ENCODE data around the gene SCAI.
A peak's percentile ranks its signal among the peaks of the same experiment; 100 is the strongest.
"Not testable (repeated sequence)": the region's sequence is repeated elsewhere in the genome, so short reads cannot be mapped to it uniquely, and the experiment has no call there.

SCAI gene

DNA sequence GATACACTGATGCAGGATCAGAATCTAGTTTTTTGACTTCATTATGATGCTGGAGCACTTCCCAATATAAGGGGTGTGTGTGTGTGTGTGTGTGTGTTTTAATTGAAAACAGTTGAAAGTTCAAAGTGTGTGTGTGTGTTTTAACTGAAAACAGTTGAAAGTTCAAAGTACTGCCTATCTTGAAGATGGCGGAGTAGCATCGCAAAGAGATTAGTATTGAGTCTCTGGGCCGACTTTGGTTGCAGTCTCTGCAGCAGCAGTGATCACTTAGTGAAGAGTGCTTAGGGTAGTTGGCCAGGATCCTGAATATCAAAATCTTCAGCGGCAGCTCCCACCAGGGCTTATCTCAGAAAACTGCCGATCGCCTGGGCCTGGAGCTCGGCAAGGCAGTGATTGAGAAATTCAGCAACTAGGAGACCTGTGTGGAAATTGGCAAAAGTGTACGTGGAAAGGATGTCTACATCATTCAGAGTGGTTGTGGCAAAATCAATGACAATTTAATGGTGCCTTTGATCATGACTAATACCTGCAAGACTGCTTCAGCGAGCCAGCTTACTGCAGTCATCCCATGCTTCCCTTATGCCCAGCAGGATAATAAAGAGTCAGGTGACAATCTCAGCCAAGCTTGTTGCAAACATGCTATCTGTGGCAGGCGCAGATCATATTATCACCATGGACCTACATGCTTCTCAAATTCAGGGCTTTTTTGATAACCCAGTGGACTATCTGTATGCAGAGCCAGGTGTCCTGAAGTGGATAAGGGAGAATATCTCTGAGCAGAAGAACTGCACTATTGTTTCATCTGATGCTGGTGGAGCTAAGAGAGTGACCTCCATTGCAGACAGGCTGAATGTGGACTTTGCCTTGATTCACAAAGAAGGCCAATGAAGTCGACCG is 7.3 kb upstream of the SCAI start:
- DNase-seq (ENCODE audit: low read depth) = no peak

DNA sequence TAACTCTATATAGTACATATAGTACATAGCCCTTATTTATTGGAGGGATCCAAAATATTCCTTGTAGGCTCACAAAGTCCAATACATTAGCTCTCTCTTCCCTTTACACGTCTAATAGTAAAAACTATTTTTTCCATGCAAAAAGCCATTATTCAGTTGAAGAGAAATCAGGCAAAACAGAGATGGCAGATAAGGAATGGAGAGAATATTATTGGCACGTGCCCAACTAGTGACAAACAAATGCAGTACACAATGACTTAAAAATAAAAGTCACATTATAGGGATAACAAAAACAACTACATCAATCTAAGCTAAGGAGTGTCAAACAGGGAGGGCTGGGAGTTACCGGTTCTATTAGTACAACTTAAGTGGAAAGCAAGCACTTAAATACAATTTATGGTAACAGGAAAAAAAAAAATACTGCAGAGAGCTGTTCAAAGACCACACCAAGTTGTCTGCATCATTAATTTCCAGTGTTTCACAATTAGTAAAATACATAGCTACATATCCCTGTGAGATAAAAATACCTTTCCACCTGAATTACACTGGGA is 4.1 kb upstream of the SCAI start:
- DNase-seq (ENCODE audit: low read depth) = no peak

DNA sequence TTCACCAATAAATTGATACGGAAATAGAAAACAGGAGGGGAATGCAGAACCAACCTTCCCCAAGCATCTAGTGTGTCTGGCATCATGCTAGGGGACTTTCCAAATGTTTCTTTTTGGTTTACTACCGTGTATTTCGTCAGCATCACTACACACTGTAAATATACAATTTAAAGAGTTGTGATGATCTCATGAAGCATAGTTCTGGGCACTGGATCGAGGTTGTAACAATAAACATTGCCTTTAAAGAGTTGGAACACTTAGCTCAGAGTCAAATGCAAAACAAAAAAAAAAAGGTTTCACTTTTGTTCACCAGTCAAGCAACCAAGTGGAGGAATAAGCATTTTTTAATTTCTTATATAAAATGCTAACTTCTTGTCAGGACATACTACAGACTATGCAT is 2.9 kb upstream of the SCAI start:
- no peak for DNase-seq (ENCODE audit: low read depth)

DNA sequence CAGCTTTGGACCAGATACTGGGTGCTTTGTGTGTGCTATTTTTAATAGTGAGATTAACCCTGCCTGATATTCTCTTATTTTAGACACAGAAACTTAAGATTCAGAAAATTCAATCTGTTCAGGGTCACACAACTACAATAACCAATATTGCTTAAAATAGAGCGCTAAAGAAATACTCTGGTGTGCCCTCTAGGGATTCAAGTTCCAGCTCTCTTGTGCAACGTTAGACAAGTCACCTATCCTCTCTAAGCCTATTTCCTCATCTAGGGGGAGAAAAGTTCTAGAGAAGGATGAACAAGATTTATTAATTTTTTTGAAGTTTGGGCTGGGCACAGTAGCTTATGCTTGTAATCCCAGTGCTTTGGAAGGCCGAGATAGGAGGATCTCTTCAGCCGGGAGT is 2.1 kb upstream of the SCAI start:
- DNase-seq (ENCODE audit: low read depth) = no peak

DNA sequence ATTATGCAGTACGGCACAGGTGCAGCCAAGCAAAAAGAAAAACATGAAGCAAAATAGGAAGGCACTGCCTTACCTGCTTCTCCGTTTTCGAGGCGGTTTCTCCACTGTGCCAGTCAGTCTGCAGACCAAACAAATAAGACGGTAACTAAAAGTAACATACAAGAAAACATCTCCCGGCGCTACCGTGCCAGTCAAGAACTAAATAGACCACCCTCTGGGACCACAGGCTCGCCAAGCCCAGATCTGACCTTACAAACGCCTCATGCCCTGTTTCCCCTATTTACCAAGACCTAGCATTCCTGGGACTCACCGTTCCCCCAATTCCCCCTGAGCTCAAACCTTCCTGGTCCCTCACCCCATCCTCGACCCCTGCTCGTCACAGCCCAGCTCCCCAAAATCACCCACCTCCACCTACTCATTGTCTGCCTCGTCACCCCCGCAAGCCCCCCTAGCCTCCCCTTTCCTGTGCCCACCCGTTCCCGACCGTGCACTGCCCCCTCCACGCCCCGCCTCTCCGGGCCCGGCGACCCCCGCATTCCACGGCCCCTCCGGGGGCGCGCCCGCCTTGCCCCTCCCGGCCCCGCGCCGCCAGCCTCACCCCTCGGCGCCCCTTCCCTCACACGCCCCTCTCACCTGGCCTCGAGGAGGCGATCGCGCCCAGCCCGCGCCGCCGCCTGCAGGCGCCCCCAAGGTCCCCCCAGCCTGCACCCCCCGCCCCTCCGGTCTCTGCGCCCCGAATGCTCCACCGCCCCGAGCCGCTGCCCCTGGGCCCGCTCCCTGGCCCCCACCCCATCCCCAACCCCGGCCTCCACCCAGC is 560 bp downstream of the SCAI start:
- DNase-seq (ENCODE audit: low read depth) = peak; percentile 1

DNA sequence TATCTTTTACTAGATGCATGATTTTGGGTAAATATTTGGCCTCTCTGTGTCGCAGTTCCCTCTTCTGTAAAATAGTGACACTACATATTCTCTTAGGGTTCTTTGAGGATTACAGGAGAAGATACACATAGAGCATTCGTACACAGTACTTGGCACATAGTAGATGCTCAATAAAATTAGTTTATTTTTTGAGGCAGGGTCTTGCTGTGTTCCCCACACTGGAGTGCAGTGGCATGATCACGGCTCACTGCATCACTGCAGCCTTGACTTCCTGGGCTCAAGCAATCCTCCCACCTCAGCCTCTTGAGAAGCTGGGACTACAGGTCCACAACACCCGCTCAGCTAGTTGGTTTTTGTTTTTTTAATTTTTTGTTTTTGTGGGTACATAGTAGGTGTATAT is 1.6 kb downstream of the SCAI start:
- no peak for DNase-seq (ENCODE audit: low read depth)

DNA sequence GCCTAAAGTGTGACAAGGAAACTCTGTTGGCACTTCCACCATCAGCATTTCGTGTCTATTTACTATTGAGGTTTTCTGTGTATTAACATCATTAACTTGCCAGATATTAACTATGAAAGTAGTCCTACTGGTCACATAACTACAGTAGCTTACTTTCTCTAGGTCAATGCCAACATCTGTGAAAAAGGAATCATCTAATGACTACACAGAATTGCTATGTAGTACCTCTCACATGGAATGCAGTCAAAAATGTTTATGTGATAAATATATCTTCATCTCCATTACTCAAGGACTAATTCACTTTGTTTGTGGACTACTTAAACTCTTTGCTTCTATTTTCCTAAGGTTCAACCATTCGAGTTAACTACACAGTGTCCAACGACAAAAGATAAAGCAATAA is 2.1 kb downstream of the SCAI start:
- DNase-seq (ENCODE audit: low read depth) = no peak

DNA sequence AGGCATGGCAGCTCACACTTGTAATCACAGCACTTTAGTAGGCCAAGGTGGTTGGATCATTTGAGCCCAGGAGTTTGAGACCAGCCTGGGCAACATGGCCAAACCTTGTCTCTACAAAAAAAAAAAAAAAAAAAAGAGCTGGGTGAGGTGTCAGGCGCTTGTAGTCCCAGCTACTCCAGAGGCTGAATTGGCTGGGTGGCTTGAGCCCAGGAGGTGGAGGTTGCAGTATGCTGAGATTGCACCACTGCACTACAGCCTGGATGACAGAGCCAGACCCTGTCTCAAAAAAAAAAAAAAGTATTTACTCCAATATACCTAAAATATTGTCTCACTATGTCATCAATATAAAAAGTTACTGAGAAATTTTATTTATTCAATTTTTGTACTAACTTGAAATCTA is 2.8 kb downstream of the SCAI start:
- DNase-seq (ENCODE audit: low read depth) = no peak

DNA sequence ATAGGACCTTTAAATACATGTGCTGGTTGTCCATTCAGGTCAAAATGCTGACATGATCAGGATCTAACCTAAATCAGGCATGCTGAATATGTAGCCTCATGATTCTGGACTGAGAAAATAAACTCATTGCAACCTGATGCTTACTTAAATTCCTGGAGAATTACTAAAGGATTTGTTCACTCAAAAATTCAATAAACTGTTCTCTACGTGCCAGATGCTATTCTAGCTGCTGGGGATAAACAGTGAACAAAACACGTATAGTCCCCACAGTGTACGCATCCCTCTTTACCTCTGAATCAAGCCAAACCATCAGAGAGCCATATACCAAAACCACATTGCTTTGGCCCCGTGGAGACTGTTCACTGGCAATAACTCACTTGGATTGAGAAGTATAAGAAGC is 6.1 kb downstream of the SCAI start:
- no peak for DNase-seq (ENCODE audit: low read depth)

DNA sequence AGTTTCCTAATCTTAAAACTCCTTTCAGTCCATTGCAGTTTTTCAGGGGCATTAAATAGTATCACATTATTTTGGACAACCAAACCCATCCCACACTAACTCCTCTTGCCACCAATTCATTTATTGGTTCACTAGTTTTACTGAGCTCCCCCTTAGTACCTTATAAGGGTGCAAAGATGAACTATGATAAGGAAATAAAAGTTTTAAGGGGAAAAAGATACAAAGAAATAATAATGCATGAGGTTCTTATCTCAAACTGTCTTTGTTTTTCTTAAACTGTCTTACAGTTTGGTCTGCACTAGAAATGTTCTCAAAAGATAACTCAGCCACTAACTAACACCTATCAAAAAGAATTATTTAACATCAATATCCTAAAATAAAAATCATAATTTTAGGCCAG is 8.4 kb downstream of the SCAI start:
- no peak for DNase-seq (ENCODE audit: low read depth)

DNA sequence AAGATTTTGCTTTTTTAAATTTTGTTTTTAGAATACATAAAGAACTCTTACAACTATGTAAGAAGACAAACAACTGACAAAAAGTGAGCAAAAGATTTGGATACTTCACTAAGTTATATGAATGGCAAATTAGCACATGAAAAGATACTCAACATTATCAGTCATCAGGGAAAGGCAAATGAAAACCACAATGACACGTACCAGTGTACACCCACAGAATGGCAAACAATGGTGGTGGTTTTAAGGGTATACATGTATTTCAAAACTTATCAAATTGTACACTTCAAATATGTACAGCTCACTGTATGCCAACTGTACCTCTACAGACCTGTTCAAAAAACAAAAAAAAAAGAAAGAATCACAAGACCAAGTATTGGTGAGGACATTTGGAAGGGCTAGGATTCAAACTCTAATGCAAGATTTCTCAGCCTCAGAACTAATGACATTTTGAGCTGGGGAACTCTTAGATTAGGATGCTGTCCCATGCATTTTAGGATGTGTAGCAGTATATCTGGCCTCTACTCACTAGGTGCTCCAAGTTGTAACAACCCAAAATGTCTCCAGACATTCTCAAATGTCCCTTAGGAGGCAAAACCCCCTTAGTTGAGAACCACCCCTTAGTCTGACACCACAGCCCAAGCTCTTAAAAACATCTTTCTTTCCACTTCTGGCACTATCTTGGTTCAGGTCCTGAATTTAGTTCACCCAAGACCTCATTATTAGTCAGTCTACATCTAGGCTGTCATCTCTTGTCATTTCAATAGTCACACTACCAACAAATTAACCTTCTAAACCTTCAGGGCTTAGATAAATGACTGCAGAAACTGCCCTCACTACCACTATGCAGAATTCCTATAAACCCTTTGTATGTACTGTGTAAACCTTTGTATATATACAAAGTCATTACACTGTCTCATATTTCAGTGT is 9.7 kb downstream of the SCAI start:
- no peak for DNase-seq (ENCODE audit: low read depth)

DNA sequence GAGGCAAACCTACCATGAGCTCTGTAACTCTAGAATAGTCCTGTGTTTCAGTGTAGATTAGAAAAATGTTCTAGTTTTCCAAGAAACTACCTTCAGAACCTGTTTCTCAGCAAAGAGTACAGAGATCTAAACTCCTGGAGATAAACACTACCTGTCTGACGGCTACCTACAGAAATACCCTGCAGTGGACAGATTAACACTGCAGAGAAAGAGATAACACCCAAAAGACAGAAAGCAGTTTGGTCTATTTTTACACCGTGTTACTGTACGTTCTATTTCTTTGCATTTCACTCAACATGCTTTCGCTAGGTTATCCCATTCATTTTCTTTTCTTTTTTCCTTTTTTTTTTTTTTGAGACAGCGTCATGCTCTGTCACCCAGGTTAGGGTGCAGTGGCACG is 11.6 kb downstream of the SCAI start:
- no peak for DNase-seq (ENCODE audit: low read depth)

DNA sequence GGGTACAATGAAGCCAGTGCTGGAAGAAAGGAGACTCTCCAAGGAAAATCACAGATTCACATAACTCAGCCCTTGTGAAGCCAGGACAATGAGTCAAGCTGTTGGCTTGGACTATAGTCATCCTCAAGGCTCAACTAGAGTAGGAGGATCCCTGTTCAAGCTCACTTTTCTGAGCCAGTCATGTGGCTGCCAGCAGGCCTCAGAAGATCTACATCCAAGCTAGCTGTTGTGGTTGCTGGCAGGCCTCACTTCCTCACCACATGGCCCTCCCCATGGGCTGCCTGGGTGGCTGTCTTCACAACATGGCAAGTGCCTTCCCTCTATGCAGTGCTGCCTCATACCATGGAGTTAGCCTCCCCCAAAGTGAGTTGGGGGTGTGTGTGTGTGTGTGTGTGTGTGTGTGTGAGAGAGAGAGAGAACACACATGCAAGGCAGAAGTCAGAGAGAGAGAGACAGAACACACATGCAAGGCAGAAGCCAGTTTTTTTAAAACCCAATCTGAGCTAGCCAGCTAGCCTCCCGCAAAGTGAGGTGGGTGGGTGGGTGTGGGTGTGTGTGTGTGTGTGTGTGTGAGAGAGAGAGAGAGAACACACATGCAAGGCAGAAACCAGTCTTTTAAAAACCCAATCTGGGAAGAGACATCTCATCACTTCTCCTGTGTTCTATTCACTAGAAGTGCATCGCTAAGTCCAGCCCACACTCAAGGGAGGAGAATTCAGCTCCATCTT is 17.1 kb downstream of the SCAI start:
- peak; percentile 61 for DNase-seq (ENCODE audit: low read depth)

DNA sequence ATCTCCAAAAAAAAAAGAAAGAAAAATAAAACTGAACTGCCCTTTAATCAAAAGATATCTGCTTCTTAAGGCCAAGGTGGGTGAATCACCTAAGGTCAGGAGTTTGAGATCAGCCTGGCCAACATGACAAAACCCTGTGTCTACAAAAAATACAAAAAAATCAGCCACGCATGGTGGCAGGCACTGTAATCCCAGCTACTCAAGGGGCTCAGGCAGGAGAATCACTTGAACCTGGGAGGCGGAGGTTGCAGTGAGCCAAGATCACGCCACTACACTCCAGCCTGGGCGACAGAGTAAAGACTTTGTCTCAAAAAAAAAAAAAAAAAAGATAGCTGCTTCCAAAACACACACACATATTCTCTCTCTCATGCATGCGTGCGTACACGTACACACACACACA is 17.8 kb downstream of the SCAI start:
- DNase-seq (ENCODE audit: low read depth) = no peak

DNA sequence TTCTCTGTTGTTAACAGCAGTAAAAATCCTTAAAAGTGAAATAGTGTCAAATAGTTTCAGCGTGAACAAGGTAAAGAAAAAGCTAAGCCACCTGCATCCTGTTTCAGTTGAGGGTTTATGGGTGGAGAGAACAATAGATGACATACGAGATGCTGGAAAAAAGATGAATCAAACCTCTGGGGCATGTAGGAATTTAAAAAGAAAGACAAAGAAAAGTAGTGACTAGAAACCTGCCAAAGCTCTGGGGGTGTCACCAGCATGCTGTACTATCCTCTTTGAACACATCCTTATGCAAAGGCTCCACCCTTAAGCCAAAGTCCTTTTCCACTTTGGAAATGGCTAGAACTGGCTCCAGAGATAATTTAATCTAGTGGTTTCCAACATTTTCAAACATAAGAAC is 22.2 kb downstream of the SCAI start:
- DNase-seq (ENCODE audit: low read depth) = no peak

DNA sequence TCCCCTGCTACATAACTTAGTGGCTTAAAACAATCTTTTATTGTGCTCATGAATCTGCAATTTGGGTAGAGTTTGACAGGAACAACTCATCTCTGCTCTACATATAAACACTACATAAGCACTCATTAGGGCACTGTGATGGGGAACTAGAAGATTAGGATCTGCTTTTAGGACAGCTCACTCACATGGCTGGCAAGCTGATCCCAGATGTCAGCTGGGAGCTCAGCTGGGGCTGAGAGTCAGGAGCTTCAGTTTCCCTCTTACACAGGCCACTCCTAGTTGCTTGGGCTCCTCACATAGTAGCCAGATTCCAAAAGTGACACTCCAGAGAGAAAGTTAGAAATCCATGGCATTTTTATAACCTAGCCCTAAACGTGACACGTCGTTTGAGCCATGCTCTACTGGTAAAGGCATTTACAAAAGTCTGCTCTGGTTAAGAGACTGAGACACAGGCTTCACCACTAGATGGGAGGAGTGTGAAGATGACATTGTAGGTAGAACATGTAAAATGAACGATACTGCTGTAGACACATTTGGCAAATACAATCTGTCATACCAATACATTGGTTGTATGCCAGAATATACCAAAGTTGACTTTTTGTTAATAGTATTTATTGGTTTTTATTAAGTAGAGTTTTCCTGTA is 23.6 kb downstream of the SCAI start:
- no peak for DNase-seq (ENCODE audit: low read depth)

DNA sequence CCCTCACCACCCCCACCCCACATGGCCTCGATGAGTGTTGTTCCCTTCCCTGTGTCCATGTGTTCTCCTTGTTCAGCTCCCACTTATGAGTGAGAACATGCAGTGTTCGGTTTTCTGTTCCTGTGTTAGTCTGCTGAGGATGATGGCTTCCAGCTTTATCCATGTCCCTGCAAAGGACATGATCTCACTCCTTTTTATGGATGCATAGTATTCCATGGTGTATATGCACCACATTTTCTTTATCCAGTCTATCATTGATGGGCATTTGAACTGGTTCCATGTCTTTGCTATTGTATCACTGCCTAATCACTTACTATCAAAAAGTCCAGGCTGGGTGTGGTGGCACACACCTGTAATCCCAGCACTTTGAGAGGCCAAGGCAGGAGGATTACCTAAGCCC is 24.6 kb downstream of the SCAI start:
- DNase-seq (ENCODE audit: low read depth) = not testable (repeated sequence)

DNA sequence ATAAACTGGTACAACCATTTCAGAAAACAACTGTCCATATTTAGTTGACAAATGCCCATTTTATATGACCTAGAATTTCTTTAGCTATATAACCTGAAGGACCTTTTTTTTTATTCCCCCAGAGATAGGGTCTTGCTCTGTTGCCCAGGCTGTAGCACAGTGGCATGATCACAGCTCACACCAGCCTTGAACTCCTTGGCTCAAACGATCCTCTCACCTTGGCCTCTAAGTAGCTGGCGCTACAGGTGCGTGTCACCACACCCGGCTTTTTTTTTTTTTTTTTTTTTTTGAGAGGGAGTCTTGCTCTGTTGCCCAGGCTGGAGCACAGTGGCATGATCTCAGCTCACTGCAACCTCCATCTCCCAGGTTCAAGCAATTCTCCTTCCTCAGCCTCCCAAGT is 28.8 kb downstream of the SCAI start:
- DNase-seq (ENCODE audit: low read depth) = not testable (repeated sequence)

DNA sequence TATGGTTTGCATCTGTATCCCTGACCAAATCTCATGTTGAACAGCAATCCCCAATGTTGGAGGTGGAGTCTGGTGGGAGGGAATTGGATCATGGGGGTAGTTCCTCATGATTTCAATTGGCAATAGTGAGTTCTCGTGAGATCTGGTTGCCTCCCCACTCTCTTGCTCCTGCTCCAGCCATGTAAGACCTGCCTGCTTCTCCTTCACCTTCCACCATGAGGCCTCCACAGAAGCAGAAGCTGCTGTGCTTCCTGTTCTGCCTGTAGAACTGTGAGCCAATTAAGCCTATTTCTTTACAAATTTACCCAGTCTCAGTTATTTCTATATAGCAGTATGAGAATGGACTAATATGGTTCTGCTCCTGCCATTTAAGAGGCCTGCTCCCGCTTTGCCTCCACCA is 32.9 kb downstream of the SCAI start:
- DNase-seq (ENCODE audit: low read depth) = no peak

DNA sequence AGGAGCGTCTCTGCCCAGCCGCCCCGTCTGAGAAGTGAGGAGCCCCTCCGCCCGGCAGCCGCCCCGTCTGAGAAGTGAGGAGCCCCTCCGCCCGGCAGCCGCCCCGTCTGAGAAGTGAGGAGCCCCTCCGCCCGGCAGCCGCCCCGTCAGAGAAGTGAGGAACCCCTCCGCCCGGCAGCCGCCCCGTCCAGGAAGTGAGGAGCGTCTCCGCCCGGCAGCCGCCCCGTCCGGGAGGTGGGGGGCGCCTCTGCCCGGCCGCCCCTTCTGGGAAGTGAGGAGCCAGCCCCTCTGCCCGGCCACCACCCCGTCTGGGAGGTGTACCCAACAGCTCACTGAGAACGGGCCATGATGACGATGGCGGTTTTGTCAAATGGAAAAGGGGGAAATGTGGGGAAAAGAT is 34.8 kb downstream of the SCAI start:
- not testable (repeated sequence) for DNase-seq (ENCODE audit: low read depth)
